NCI-H460 (cell line): ENCODE results near the gene GRIN1. TPM values are rescaled to one million over a fixed set of nuclear protein-coding genes. Genes with fewer than 3 reads are reported as not detected.
A peak's percentile ranks its signal among the peaks of the same experiment; 100 is the strongest.

ENCODE experiments used
- DNase-seq: peaks from one replicate; pipeline ENCODE4 v3.0.0-alpha.2; 2016; ENCODE audit warnings: low read depth; ENCODE audit errors: extremely low read depth
- total RNA-seq: library from RNA; depleted of rRNA; stranded (reverse); fragments of >200 nt; shearing (Covaris generic); gene quantifications from 2 replicates; pipeline ENCODE4 v1.2.3, GENCODE V29; 2014

Gene GRIN1
- total RNA-seq, 1 experiment from 2014 or later, result not detected

GRCh38 chr9:137189297-137190295 lies 50.6 kb downstream of the GRIN1 start:
- DNase-seq, result no peak

- DNase-seq, result no peak
Measured at GRCh38 chr9:137190315-137190856, 51.4 kb downstream of the GRIN1 start.

GRCh38 chr9:137191245-137191644 lies 52.3 kb downstream of the GRIN1 start:
- DNase-seq, result no peak

GRCh38 chr9:137191691-137192447 lies 52.9 kb downstream of the GRIN1 start:
- DNase-seq, result no peak

GRCh38 chr9:137192448-137192780 lies 53.5 kb downstream of the GRIN1 start:
- no peak for DNase-seq

- DNase-seq, result no peak
Measured at GRCh38 chr9:137192859-137193258, 53.9 kb downstream of the GRIN1 start.

- no peak for DNase-seq
Measured at GRCh38 chr9:137193771-137194170, 54.8 kb downstream of the GRIN1 start.

- no peak for DNase-seq
Measured at GRCh38 chr9:137194388-137194787, 55.4 kb downstream of the GRIN1 start.

GRCh38 chr9:137194909-137195308 lies 56.0 kb downstream of the GRIN1 start:
- no peak for DNase-seq

- DNase-seq, result no peak
Measured at GRCh38 chr9:137195525-137196220, 56.7 kb downstream of the GRIN1 start.

GRCh38 chr9:137198051-137198901 lies 59.3 kb downstream of the GRIN1 start:
- no peak for DNase-seq

GRCh38 chr9:137198902-137199283 lies 59.9 kb downstream of the GRIN1 start:
- no peak for DNase-seq

GRCh38 chr9:137199411-137200121 lies 60.6 kb downstream of the GRIN1 start:
- DNase-seq, result no peak

GRCh38 chr9:137200311-137201204 lies 61.6 kb downstream of the GRIN1 start, which contains the start of gene TPRN:
TSS of gene TPRN (minus strand) at chr9:137200741. CDS start at chr9:137200711, 30 bp downstream.
- peak; percentile 99 for DNase-seq

- no peak for DNase-seq
Measured at GRCh38 chr9:137201205-137201868, 62.4 kb downstream of the GRIN1 start.

GRCh38 chr9:137202966-137203365 lies 64.0 kb downstream of the GRIN1 start:
- DNase-seq, result no peak

GRCh38 chr9:137204731-137205125 lies 65.8 kb downstream of the GRIN1 start:
- DNase-seq, result no peak
